ENCODE data around the gene FBXO22. TPM values are rescaled to one million over a fixed set of nuclear protein-coding genes. Genes with fewer than 3 reads are reported as not detected.

The FBXO22 gene
- total and polyA plus RNA-seq, 2 of the 13 experiments (the other 11 are each of a cell fraction or from before 2014, with no cell fraction given), result 45.7 to 112 TPM

GRCh38 chr15:75924576-75924975, 20.9 kb downstream of the FBXO22 start:
- no CpG with 5 or more reads among the region's 1 CpG for WGBS (ENCODE audit: low lambda C conversion rate)
- intact Hi-C loops (cut with micrococcal nuclease; ENCODE audit: unreplicated experiment), result loop anchor here (10.0 kb wide), 1 partner anchor 200 kb away; a partner anchor contains a TSS
- no peak overlapping the region for H2AFZ ChIP-seq (ENCODE audit: low read length)
- no peak overlapping the region for H3K4me2 ChIP-seq (ENCODE audit: low read depth, low read length)
- no TSS peak for BruUV-seq (replicated peaks)
- in situ Hi-C loops (cut with HindIII; ENCODE audit: extremely low pct_ligation_motif_present, low pct_unique_long_range_greater_than_20kb), result loop anchor here (10.0 kb wide), 2 partner anchors 110 to 200 kb away; a partner anchor contains a TSS
- ChIA-PET POLR2A (no interaction called here), CTCF (ENCODE audit: low intra/inter-chr PET ratio, low total read pairs) (no interaction called here)
- peaks cover 5 to 71% of the 10 kb centered on the region in 2 experiments for H3K36me3 ChIP-seq (replicated peaks in 1 of 2; ENCODE audit: control insufficient read depth in 1 of 2, insufficient read depth in 2 of 2, low read length in 2 of 2)
- peaks cover 51% of the 10 kb centered on the region for H3K79me2 ChIP-seq (ENCODE audit: insufficient read depth, low read length)
- FAIRE-seq (no peak), ATAC-seq (no peak), DNase-seq (ENCODE audit: low spot score) (no peak)
- H3K9me3 ChIP-seq (ENCODE audit: low read length), result no peaks in the 10 kb centered on the region
- H3K4me1 ChIP-seq (ENCODE audit: insufficient read depth, low read length), result peaks cover 4% of the 10 kb centered on the region
- no peaks in the 10 kb centered on the region for H3K27me3 ChIP-seq (ENCODE audit: control insufficient read depth in 1 of 2, insufficient read depth in 2 of 2, low read length in 2 of 2)
- H3K4me3 ChIP-seq (replicated peaks in 1 of 3; ENCODE audit: insufficient read depth in 1 of 3, low read depth in 2 of 3, low read length in 3 of 3), result no peak overlapping the region
- TF ChIP-seq ISX (CRISPR knock-in tag; conservative IDR thresholded peaks at IDR 0.05) (no peak), ZNF503 (CRISPR knock-in tag; IDR thresholded peaks at IDR 0.05) (no peak), ARID3A (IDR thresholded peaks at IDR 0.05; ENCODE audit: low read depth, low read length) (no peak), ZNF652 (CRISPR knock-in tag; IDR thresholded peaks at IDR 0.05; ENCODE audit: borderline replicate concordance, low read depth) (no peak), ZNF577 (CRISPR knock-in tag; IDR thresholded peaks at IDR 0.05; ENCODE audit: borderline replicate concordance, low read depth) (no peak), MTA3 (CRISPR knock-in tag; IDR thresholded peaks at IDR 0.05) (no peak), TAF1 (CRISPR knock-in tag; IDR thresholded peaks at IDR 0.05) (no peak), DNMT3B (CRISPR knock-in tag; conservative IDR thresholded peaks at IDR 0.05) (no peak), TBL1XR1 (IDR thresholded peaks at IDR 0.05; ENCODE audit: borderline replicate concordance, low read length, partially characterized antibody) (no peak), ATF6 (CRISPR knock-in tag; conservative IDR thresholded peaks at IDR 0.05) (no peak), SP2 (CRISPR knock-in tag; IDR thresholded peaks at IDR 0.05) (no peak), ZNF343 (CRISPR knock-in tag; IDR thresholded peaks at IDR 0.05) (no peak), CSRNP1 (CRISPR knock-in tag; IDR thresholded peaks at IDR 0.05) (no peak), NBN (conservative IDR thresholded peaks at IDR 0.05) (no peak), MLLT10 (CRISPR knock-in tag; IDR thresholded peaks at IDR 0.05) (no peak), RARG (CRISPR knock-in tag; IDR thresholded peaks at IDR 0.05; ENCODE audit: low read depth) (no peak)
- H4K20me1 ChIP-seq (ENCODE audit: insufficient read depth, low read length), result peaks cover 4% of the 10 kb centered on the region; the same call in 1 of the 2 replicates
- H3K27ac ChIP-seq (ENCODE audit: extremely low read length, insufficient read depth, low read length), result no peak overlapping the region
- no peak overlapping the region for H3K9ac ChIP-seq (ENCODE audit: insufficient read depth, low read depth, low read length)

Data from HepG2 (cell line).